Parathyroid adenoma (tissue), 2 donors: Measurements from ENCODE around the gene SLC9A3.

Source experiments
- H2AFZ ChIP-seq: fragments of 300-600 bp; sonication (generic); one replicate; pipeline ENCODE4 v1.7.0; 2017; ENCODE audit warnings: antibody characterized with exemption, mild to moderate bottlenecking
- H3K27ac ChIP-seq: fragments of 300-600 bp; sonication (generic); one replicate; pipeline ENCODE4 v1.7.0; 2017
- H3K27me3 ChIP-seq: fragments of 300-600 bp; sonication (generic); one replicate; pipeline ENCODE4 v1.7.0; 2017; ENCODE audit warnings: low read length; ENCODE audit not compliant: control insufficient read depth, insufficient read depth
- H3K36me3 ChIP-seq: fragments of 300-600 bp; sonication (generic); one replicate; pipeline ENCODE4 v1.7.0; 2017; ENCODE audit warnings: low read length; ENCODE audit not compliant: control insufficient read depth, insufficient read depth
- H3K4me1 ChIP-seq: fragments of 300-600 bp; sonication (generic); one replicate; pipeline ENCODE4 v1.7.0; 2017; ENCODE audit warnings: control low read depth
- H3K4me2 ChIP-seq: fragments of 300-600 bp; sonication (generic); one replicate; pipeline ENCODE4 v1.7.0; 2017; ENCODE audit warnings: low read length
- H3K4me3 ChIP-seq: fragments of 300-600 bp; sonication (generic); one replicate; pipeline ENCODE4 v1.7.0; 2017; ENCODE audit warnings: low read depth, low read length
- H3K79me2 ChIP-seq: fragments of 300-600 bp; sonication (generic); one replicate; pipeline ENCODE4 v1.7.0; 2017; ENCODE audit warnings: control low read depth
- H3K9ac ChIP-seq: fragments of 300-600 bp; sonication (generic); one replicate; pipeline ENCODE4 v1.7.0; 2017; ENCODE audit warnings: mild to moderate bottlenecking
- H3K9me3 ChIP-seq: fragments of 300-600 bp; sonication (generic); one replicate; pipeline ENCODE4 v1.7.0; 2017; ENCODE audit warnings: low read length; ENCODE audit not compliant: control insufficient read depth
- TF ChIP-seq, protein P1 (sequence below): fragments of 300-600 bp; sonication (generic); IDR thresholded peaks from one replicate; pipeline ENCODE4 v1.7.0; 2017; ENCODE audit warnings: antibody characterized with exemption, mild to moderate bottlenecking
- donor health status: primary hyperparathyroidism.

SLC9A3 gene

DNA sequence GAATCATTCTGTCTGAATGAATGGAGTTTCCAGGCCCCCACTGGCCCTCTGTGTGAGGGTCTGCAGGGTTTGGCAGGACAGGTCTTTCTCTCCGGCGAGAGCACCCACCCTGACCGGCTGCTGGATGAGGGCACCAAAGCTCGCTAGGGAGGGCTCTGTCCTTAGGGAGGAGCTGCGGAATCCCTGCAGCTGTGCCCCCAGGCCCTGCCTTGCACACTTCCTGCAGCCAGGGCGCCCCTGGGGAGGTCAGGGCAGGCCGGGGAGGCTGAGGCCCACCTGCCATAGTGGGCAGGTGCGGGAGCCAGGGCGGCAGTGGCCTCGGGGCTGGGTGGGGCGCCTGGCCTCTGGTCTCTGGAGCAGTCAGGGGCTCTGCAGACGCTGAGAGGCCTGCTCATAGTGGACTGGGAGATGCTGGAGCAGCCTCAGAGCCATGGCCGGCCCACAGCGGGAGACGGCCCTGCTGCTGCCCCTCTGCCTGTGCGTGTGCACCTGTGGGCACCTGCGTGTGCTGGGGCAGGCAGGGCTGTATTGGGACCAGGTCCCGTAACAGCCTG is 45.2 kb downstream of the SLC9A3 start:
- Histone ChIP-seq H2AFZ (no peak overlapping the region), H3K36me3 (no peaks in the 10 kb centered on the region), H3K4me2 (no peak overlapping the region), H3K4me3 (no peak overlapping the region), H3K9me3 (no peaks in the 10 kb centered on the region), H3K27me3 (no peaks in the 10 kb centered on the region), H3K27ac (no peak overlapping the region), H3K79me2 (no peaks in the 10 kb centered on the region), H3K4me1 (peaks cover 4% of the 10 kb centered on the region), H3K9ac (no peak overlapping the region)
- TF ChIP-seq, protein P1, sequence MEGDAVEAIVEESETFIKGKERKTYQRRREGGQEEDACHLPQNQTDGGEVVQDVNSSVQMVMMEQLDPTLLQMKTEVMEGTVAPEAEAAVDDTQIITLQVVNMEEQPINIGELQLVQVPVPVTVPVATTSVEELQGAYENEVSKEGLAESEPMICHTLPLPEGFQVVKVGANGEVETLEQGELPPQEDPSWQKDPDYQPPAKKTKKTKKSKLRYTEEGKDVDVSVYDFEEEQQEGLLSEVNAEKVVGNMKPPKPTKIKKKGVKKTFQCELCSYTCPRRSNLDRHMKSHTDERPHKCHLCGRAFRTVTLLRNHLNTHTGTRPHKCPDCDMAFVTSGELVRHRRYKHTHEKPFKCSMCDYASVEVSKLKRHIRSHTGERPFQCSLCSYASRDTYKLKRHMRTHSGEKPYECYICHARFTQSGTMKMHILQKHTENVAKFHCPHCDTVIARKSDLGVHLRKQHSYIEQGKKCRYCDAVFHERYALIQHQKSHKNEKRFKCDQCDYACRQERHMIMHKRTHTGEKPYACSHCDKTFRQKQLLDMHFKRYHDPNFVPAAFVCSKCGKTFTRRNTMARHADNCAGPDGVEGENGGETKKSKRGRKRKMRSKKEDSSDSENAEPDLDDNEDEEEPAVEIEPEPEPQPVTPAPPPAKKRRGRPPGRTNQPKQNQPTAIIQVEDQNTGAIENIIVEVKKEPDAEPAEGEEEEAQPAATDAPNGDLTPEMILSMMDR = no peak

DNA sequence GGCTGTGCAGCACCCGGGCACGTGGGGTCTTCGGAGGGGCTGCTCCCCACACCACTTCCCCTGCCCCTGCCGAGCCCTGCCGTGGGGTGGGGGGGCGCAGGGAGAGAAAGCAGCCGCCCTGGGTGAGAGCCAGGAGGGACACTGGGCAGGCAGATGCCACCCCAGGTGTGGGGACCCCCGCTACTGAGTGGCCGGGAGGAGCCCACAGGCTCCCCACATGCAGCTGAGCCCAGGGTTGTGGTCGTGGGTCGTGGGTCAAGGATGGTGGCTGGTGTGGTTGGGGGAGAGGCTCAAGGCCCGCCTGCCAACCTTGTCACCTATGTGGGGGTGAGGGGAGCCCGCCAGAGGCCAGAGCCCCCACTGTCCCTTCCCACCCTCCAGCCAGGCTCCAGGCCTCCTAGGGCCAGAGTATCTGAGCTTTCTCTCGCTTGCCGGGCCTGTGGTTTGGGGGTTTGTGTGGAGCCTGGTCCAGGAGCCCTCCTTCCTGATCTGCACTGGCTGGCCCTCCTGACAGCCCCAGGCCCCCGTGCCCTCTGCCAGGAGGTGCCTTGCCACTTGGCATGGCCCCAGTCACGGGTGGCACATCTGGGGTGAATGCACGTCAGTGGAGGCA is 45.8 kb downstream of the SLC9A3 start:
- H3K9me3 ChIP-seq = no peaks in the 10 kb centered on the region
- H2AFZ ChIP-seq = no peak overlapping the region
- H3K36me3 ChIP-seq = no peaks in the 10 kb centered on the region
- no peak overlapping the region for H3K4me3 ChIP-seq
- no peak overlapping the region for H3K27ac ChIP-seq
- TF ChIP-seq, protein P1 = no peak
- peaks cover 4% of the 10 kb centered on the region for H3K4me1 ChIP-seq
- no peak overlapping the region for H3K9ac ChIP-seq
- H3K79me2 ChIP-seq = no peaks in the 10 kb centered on the region
- no peak overlapping the region for H3K4me2 ChIP-seq
- H3K27me3 ChIP-seq = no peaks in the 10 kb centered on the region

DNA sequence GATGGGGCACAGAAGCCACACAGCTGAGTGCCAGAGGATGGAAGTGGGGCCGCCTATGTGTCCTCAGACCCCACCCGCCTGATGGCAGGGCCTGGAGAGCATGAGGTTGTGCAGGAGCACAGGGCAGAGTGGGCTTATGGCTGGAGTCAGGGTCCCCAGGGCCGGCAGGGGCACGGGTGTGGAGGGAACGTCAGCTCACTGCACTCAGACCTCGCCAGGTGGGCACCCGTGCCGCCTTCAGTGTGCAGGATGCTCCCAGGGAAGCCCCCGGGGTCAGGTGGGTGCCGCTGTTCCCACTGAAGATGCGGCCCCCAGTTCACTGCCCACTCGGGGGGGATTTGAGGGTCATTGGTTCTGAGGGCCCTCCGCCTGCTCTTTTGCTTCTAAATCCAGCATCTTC is 46.4 kb downstream of the SLC9A3 start:
- H3K4me3 ChIP-seq = no peak overlapping the region
- peaks cover 4% of the 10 kb centered on the region for H3K4me1 ChIP-seq
- TF ChIP-seq, protein P1 = no peak
- no peak overlapping the region for H3K4me2 ChIP-seq
- no peaks in the 10 kb centered on the region for H3K9me3 ChIP-seq
- no peaks in the 10 kb centered on the region for H3K36me3 ChIP-seq
- H2AFZ ChIP-seq = no peak overlapping the region
- no peaks in the 10 kb centered on the region for H3K79me2 ChIP-seq
- H3K27ac ChIP-seq = no peak overlapping the region
- no peaks in the 10 kb centered on the region for H3K27me3 ChIP-seq
- no peak overlapping the region for H3K9ac ChIP-seq

DNA sequence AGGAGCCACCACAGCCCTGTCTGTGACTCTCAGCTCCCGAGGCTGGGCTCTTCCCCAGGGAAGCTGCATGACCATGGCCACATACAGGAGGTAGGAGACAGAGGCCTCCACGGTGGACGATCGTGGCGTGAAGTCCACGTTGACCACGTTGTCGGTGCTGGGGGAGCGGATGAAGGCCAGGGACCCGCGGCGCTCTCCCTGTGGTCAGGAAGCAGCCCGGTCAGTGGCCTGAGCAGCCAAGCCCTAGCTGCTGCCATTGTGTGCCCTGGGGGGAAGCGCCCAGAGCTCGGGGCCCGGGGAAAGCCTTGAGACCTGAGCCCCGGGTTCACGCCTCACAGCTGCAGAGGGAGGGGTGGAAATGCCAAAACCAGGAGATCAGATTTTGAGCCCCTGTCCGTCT is 47.0 kb downstream of the SLC9A3 start:
- Histone ChIP-seq H3K9ac (no peak overlapping the region), H3K27ac (no peak overlapping the region), H3K4me1 (peaks cover 4% of the 10 kb centered on the region), H3K4me2 (no peak overlapping the region), H3K4me3 (no peak overlapping the region), H3K79me2 (no peaks in the 10 kb centered on the region), H3K9me3 (no peaks in the 10 kb centered on the region), H2AFZ (no peak overlapping the region), H3K36me3 (no peaks in the 10 kb centered on the region), H3K27me3 (no peaks in the 10 kb centered on the region)
- TF ChIP-seq, protein P1 = no peak

DNA sequence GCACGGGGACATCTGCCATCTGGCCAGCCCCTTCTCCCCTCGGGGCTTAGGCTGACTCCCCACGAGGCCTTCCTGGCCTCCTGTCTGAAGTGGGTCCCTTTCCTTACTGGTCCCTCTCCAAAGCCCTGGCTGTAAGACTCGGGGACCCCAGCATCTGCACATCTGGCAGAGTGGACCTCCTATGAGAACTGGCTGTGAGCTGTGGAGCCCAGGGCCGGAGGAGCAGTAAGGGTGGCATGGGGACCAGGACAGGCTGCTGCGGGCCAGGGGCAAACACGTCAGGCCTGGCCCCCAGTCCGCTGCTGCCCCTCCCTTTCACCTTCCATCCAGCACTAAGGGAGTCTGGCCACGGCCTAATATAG is 47.5 kb downstream of the SLC9A3 start:
- no peaks in the 10 kb centered on the region for H3K27me3 ChIP-seq
- TF ChIP-seq, protein P1 = no peak

More for the DNA sequence above, 47.5 kb downstream of the SLC9A3 start:
- Histone ChIP-seq H3K4me2 (no peak overlapping the region), H3K4me3 (no peak overlapping the region), H3K9ac (no peak overlapping the region), H3K27ac (no peak overlapping the region), H3K79me2 (no peaks in the 10 kb centered on the region), H3K4me1 (peaks cover 4% of the 10 kb centered on the region), H3K36me3 (no peaks in the 10 kb centered on the region), H2AFZ (no peak overlapping the region), H3K9me3 (no peaks in the 10 kb centered on the region)
